GM12878 (cell line): ENCODE measurements around the gene BMPR1B. TPM values are rescaled to one million over a fixed set of nuclear protein-coding genes. Genes with fewer than 3 reads are reported as not detected.

Source experiments
- ATAC-seq: fragments of 200-7000 bp; cut with Tn5 transposase; 3 replicates; pipeline ENCODE4 v1.9.1; 2020; ENCODE audit warnings: mild to moderate bottlenecking, moderate library complexity
- BruUV-seq: library from RNA; stranded (reverse); fragments of 400-500 nt; replicated peaks from 2 replicates; lab custom pipeline; 2021; lab: Mats Ljungman, UMichigan
- CTCF ChIA-PET: fragments of 300-600 bp; sonication (Branson Sonifier 250); formaldehyde crosslinking; extraction: SDS; loops from one replicate; lab custom pipeline; 2021; ENCODE audit warnings: inconsistent platforms; lab: Yijun Ruan, JAX
- POLR2A ChIA-PET: fragments of 350-600 bp; formaldehyde crosslinking; extraction: SDS; loops from one replicate; lab custom pipeline; 2021; ENCODE audit warnings: inconsistent platforms; lab: Charles Lee
- RAD21 ChIA-PET: fragments of 300-600 bp; sonication (Branson Sonifier 250); formaldehyde crosslinking; loops from one replicate; lab custom pipeline; 2023; ENCODE audit warnings: antibody characterized with exemption; ENCODE audit not compliant: unreplicated experiment; lab: Charles Lee
- SMC1A ChIA-PET: fragments of 300-600 bp; sonication (Branson Sonifier 250); formaldehyde crosslinking; loops from one replicate; lab custom pipeline; 2023; ENCODE audit not compliant: unreplicated experiment, uncharacterized antibody; lab: Charles Lee
- DNase-seq: peaks from one replicate; pipeline ENCODE4 v3.0.0-alpha.2; 2011; ENCODE audit warnings: low read depth, low spot score
- FAIRE-seq: peaks from 3 replicates; lab custom pipeline; 2011; peaks lifted over from hg19 to GRCh38; lab: Jason Lieb, UNC
- H2AFZ ChIP-seq: 2 replicates; pipeline ENCODE4 v1.6.0; 2011; ENCODE audit warnings: low read depth, low read length, control low read depth; ENCODE audit not compliant: control insufficient read depth
- H3K27ac ChIP-seq: 2 replicates; pipeline ENCODE4 v1.5.1; 2011; ENCODE audit warnings: control low read depth; ENCODE audit not compliant: control insufficient read depth, insufficient read depth
- H3K27me3 ChIP-seq, 2 experiments: replicated peaks in 1 of 2; 2 replicates each; pipeline versions ENCODE4 v1.6.0 to v1.6.1; 2011; ENCODE audit warnings: low read length in 1 of 2; ENCODE audit not compliant: control insufficient read depth in 2 of 2, insufficient read depth in 2 of 2
- H3K36me3 ChIP-seq, 2 experiments: 2 replicates each; pipeline ENCODE4 v1.5.1; 2011; ENCODE audit warnings: low read length in 1 of 2; ENCODE audit not compliant: control insufficient read depth in 2 of 2, insufficient read depth in 2 of 2
- H3K4me1 ChIP-seq: 2 replicates; pipeline ENCODE4 v1.6.1; 2011; ENCODE audit warnings: mild to moderate bottlenecking, low read length, moderate library complexity, mixed read lengths; ENCODE audit not compliant: control insufficient read depth, insufficient read depth
- H3K4me2 ChIP-seq: 2 replicates; pipeline ENCODE4 v1.6.0; 2011; ENCODE audit warnings: control low read depth; ENCODE audit not compliant: control insufficient read depth, insufficient read depth
- H3K4me3 ChIP-seq: fragments of 200-600 bp; sonication (generic); 2 replicates; pipeline ENCODE4 v1.5.1; 2016
- H3K79me2 ChIP-seq: 2 replicates; pipeline ENCODE4 v1.6.0; 2011; ENCODE audit warnings: low read length; ENCODE audit not compliant: control insufficient read depth, insufficient read depth
- H3K9ac ChIP-seq: 2 replicates; pipeline ENCODE4 v1.8.0; 2011; ENCODE audit warnings: low read length, control low read depth, mixed read lengths; ENCODE audit not compliant: control insufficient read depth, insufficient read depth
- H3K9me3 ChIP-seq: replicated peaks from 3 replicates; pipeline ENCODE4 v1.5.1; 2011; ENCODE audit warnings: mild to moderate bottlenecking, low read length; ENCODE audit not compliant: control insufficient read depth, insufficient read depth
- H4K20me1 ChIP-seq: 2 replicates; pipeline ENCODE4 v1.6.0; 2011; ENCODE audit not compliant: control insufficient read depth, insufficient read depth
- CREM ChIP-seq: IDR thresholded peaks from 2 replicates; pipeline ENCODE4 v1.6.1; 2014; ENCODE audit warnings: antibody characterized with exemption, low read depth
- E2F8 ChIP-seq: fragments of 450-650 bp; IDR thresholded peaks from 2 replicates; pipeline ENCODE4 v1.6.1; 2018; ENCODE audit warnings: mild to moderate bottlenecking, low read depth, moderate library complexity; ENCODE audit not compliant: partially characterized antibody
- EZH2 ChIP-seq: IDR thresholded peaks from 2 replicates; pipeline ENCODE4 v1.6.1; 2012; ENCODE audit warnings: low read depth, mild to moderate bottlenecking, control low read depth, inconsistent platforms, low read length, borderline replicate concordance; ENCODE audit not compliant: control insufficient read depth
- IKZF1 ChIP-seq: fragments of 450-650 bp; conservative IDR thresholded peaks from 2 replicates; pipeline ENCODE4 v1.6.1; 2017; ENCODE audit warnings: antibody characterized with exemption, mild to moderate bottlenecking
- KAT2A ChIP-seq: conservative IDR thresholded peaks from 2 replicates; pipeline ENCODE4 v1.6.1; 2011; ENCODE audit warnings: low read depth, low read length; ENCODE audit not compliant: control insufficient read depth
- MEF2B ChIP-seq: fragments of 450-650 bp; IDR thresholded peaks from 2 replicates; pipeline ENCODE4 v1.6.1; 2018; ENCODE audit warnings: mild to moderate bottlenecking, moderate library complexity; ENCODE audit not compliant: partially characterized antibody, poor library complexity, severe bottlenecking
- NBN ChIP-seq: fragments of 450-650 bp; IDR thresholded peaks from 2 replicates; pipeline ENCODE4 v1.6.1; 2016
- NR2C1 ChIP-seq: fragments of 450-650 bp; IDR thresholded peaks from 2 replicates; pipeline ENCODE4 v1.6.1; 2017; ENCODE audit warnings: antibody characterized with exemption, mild to moderate bottlenecking, moderate library complexity
- PKNOX1 ChIP-seq: fragments of 450-650 bp; IDR thresholded peaks from 2 replicates; pipeline ENCODE4 v1.6.1; 2016; ENCODE audit warnings: mild to moderate bottlenecking
- SP1 ChIP-seq: IDR thresholded peaks from one replicate; pipeline ENCODE4 v1.6.1; 2011; ENCODE audit warnings: low read depth, low read length
- ZBTB4 ChIP-seq: fragments of 450-650 bp; formaldehyde crosslinking; IDR thresholded peaks from 2 replicates; pipeline ENCODE4 v1.4.0; 2022; ENCODE audit warnings: mild to moderate bottlenecking, moderate library complexity
- ZNF384 ChIP-seq: IDR thresholded peaks from 2 replicates; pipeline ENCODE4 v1.6.1; 2012; ENCODE audit warnings: low read depth, mild to moderate bottlenecking, low read length, improper control_type of control experiment, borderline replicate concordance
- ZNF687 ChIP-seq: fragments of 450-650 bp; IDR thresholded peaks from 2 replicates; pipeline ENCODE4 v1.6.1; 2017; ENCODE audit warnings: mild to moderate bottlenecking, moderate library complexity
- WGBS: methylation state at CpG from one replicate; pipeline ENCODE4 v1.1.6; 2016; ENCODE audit warnings: low lambda C conversion rate; ENCODE audit not compliant: insufficient replicate concordance, insufficient coverage; ENCODE audit errors: missing lambda C conversion rate; 5-methylcytosine and 5-hydroxymethylcytosine counted together
- in situ Hi-C: fragments of 300-500 bp; cut with MboI; formaldehyde crosslinking; loops from 9 replicates; pipeline ENCODE4 v1.14.3; 2018; ENCODE audit warnings: mixed read lengths
- intact Hi-C: fragments of 100-400 bp; cut with micrococcal nuclease; formaldehyde crosslinking; loops from one replicate; pipeline ENCODE4 v1.14.2; 2022; ENCODE audit not compliant: unreplicated experiment
- polyA plus RNA-seq, 11 experiments: library from polyadenylated mRNA; depleted of rRNA in 4 of 11; unstranded in 6 of 11; stranded (reverse) in 5 of 11; fragments of >200 nt; fragmentation: Nextera tagmentation in 4 of 11; fragmentation: Illumina TruSeq in 1 of 11; extraction: Ambion mirVana in 4 of 11; extraction: Trizol in 1 of 11; gene quantifications; 1 replicate in 1 of 11; 2 replicates in 10 of 11; pipeline versions ENCODE4 v1.2.1 to v1.2.3, GENCODE V29; 2011 to 2016; ENCODE audit warnings: inconsistent platforms in 2 of 11, missing spikeins in 2 of 11, low read depth in 1 of 11
- total RNA-seq, 4 experiments: library from RNA; depleted of rRNA in 3 of 4; stranded (reverse); fragments of >200 nt in 3 of 4; fragmentation: Illumina TruSeq in 1 of 4; extraction: Trizol in 1 of 4; gene quantifications; 2 replicates each; pipeline versions ENCODE4 v1.2.1 to v1.2.3, GENCODE V29; 2013 to 2021

Gene BMPR1B
- total and polyA plus RNA-seq, 10 of the 15 experiments (the other 5 are each of a cell fraction or from before 2014, with no cell fraction given) = not detected

GRCh38 chr4:94912606-94913005, 154.9 kb downstream of the BMPR1B start:
- Histone ChIP-seq H3K27ac (no peak overlapping the region), H3K4me1 (no peaks in the 10 kb centered on the region), H2AFZ (no peak overlapping the region), H3K9me3 (no peaks in the 10 kb centered on the region), H3K9ac (no peak overlapping the region), H3K27me3 (no peaks in the 10 kb centered on the region), H3K4me3 (no peak overlapping the region), H3K4me2 (no peak overlapping the region), H3K79me2 (no peaks in the 10 kb centered on the region), H4K20me1 (no peaks in the 10 kb centered on the region), H3K36me3 (no peaks in the 10 kb centered on the region)
- in situ Hi-C loops = no loop called here
- no peak for DNase-seq
- 32% methylated on average over 2 of the region's 2 CpGs for WGBS
- FAIRE-seq = no peak
- ChIA-PET POLR2A (no interaction called here), CTCF (interaction anchor here (0.6 to 1.2 kb wide), 2 partner anchors 20 to 290 kb away, joined by 3 read pairs; no protein-coding TSS in a partner anchor), RAD21 (no interaction called here), SMC1A (interaction anchor here (0.9 kb wide), 3 partner anchors 16 to 292 kb away, joined by 4 read pairs; no protein-coding TSS in a partner anchor)
- no peak for ATAC-seq
- no TSS peak for BruUV-seq
- intact Hi-C loops = no loop called here
- TF ChIP-seq MEF2B = no peak
- no peak for TF ChIP-seq CREM
- TF ChIP-seq SP1 = no peak
- no peak for TF ChIP-seq ZNF687
- TF ChIP-seq EZH2 = no peak
- TF ChIP-seq NR2C1 = no peak
- no peak for TF ChIP-seq NBN
- TF ChIP-seq ZNF384 = no peak
- no peak for TF ChIP-seq IKZF1
- TF ChIP-seq PKNOX1 = no peak
- TF ChIP-seq E2F8 = no peak
- TF ChIP-seq ZBTB4 = no peak
- TF ChIP-seq KAT2A = no peak
